ENCODE measurements around the gene ATRNL1.

Gene ATRNL1

GRCh38 chr10:115964827-115965226 lies 871.7 kb downstream of the ATRNL1 start:
- no peak overlapping the region for H3K27ac ChIP-seq (ENCODE audit: low read depth, low read length)
- peaks cover 9% of the 10 kb centered on the region; the same call in 1 of the 2 replicates for H3K4me1 ChIP-seq (ENCODE audit: control insufficient read depth, insufficient read depth, low read length)
- no peaks in the 10 kb centered on the region for H3K27me3 ChIP-seq (ENCODE audit: control insufficient read depth, insufficient read depth, low read length)
- no peak overlapping the region for H3K4me3 ChIP-seq (ENCODE audit: low read depth, low read length)
- H3K9me3 ChIP-seq (ENCODE audit: control insufficient read depth, insufficient read depth, low read depth, low read length), result no peaks in the 10 kb centered on the region
- H3K9ac ChIP-seq (ENCODE audit: low read length), result no peak overlapping the region
- no peaks in the 10 kb centered on the region for H3K36me3 ChIP-seq (ENCODE audit: control insufficient read depth, insufficient read depth, low read length)

GRCh38 chr10:115965376-115965775 lies 872.2 kb downstream of the ATRNL1 start:
- Histone ChIP-seq H3K9me3 (ENCODE audit: control insufficient read depth, insufficient read depth, low read depth, low read length) (no peaks in the 10 kb centered on the region), H3K27me3 (ENCODE audit: control insufficient read depth, insufficient read depth, low read length) (no peaks in the 10 kb centered on the region), H3K27ac (ENCODE audit: low read depth, low read length) (no peak overlapping the region), H3K36me3 (ENCODE audit: control insufficient read depth, insufficient read depth, low read length) (no peaks in the 10 kb centered on the region), H3K9ac (ENCODE audit: low read length) (no peak overlapping the region), H3K4me3 (ENCODE audit: low read depth, low read length) (no peak overlapping the region), H3K4me1 (ENCODE audit: control insufficient read depth, insufficient read depth, low read length) (peaks cover 9% of the 10 kb centered on the region; the same call in 1 of the 2 replicates)

GRCh38 chr10:115968236-115968635 lies 875.1 kb downstream of the ATRNL1 start:
- Histone ChIP-seq H3K9ac (ENCODE audit: low read length) (no peak overlapping the region), H3K36me3 (ENCODE audit: control insufficient read depth, insufficient read depth, low read length) (no peaks in the 10 kb centered on the region), H3K27me3 (ENCODE audit: control insufficient read depth, insufficient read depth, low read length) (peaks cover 3% of the 10 kb centered on the region; the same call in 1 of the 2 replicates), H3K4me1 (ENCODE audit: control insufficient read depth, insufficient read depth, low read length) (peaks cover 9% of the 10 kb centered on the region; the same call in 1 of the 2 replicates), H3K9me3 (ENCODE audit: control insufficient read depth, insufficient read depth, low read depth, low read length) (no peaks in the 10 kb centered on the region), H3K27ac (ENCODE audit: low read depth, low read length) (no peak overlapping the region), H3K4me3 (ENCODE audit: low read depth, low read length) (no peak overlapping the region)

GRCh38 chr10:115969591-115969990 lies 876.4 kb downstream of the ATRNL1 start:
- Histone ChIP-seq H3K36me3 (ENCODE audit: control insufficient read depth, insufficient read depth, low read length) (no peaks in the 10 kb centered on the region), H3K4me1 (ENCODE audit: control insufficient read depth, insufficient read depth, low read length) (0 out of 2 replicates have a peak, but pooled peaks cover 4% of the 10 kb centered on the region), H3K27ac (ENCODE audit: low read depth, low read length) (no peak overlapping the region), H3K9ac (ENCODE audit: low read length) (no peak overlapping the region), H3K27me3 (ENCODE audit: control insufficient read depth, insufficient read depth, low read length) (peaks cover 11% of the 10 kb centered on the region; the same call in 1 of the 2 replicates), H3K9me3 (ENCODE audit: control insufficient read depth, insufficient read depth, low read depth, low read length) (peaks cover 8% of the 10 kb centered on the region), H3K4me3 (ENCODE audit: low read depth, low read length) (no peak overlapping the region)

GRCh38 chr10:115971921-115972320 lies 878.8 kb downstream of the ATRNL1 start:
- Histone ChIP-seq H3K9me3 (ENCODE audit: control insufficient read depth, insufficient read depth, low read depth, low read length) (peaks cover 8% of the 10 kb centered on the region), H3K36me3 (ENCODE audit: control insufficient read depth, insufficient read depth, low read length) (no peaks in the 10 kb centered on the region), H3K27ac (ENCODE audit: low read depth, low read length) (no peak overlapping the region), H3K4me3 (ENCODE audit: low read depth, low read length) (no peak overlapping the region), H3K9ac (ENCODE audit: low read length) (no peak overlapping the region), H3K27me3 (ENCODE audit: control insufficient read depth, insufficient read depth, low read length) (peaks cover 11% of the 10 kb centered on the region; the same call in 1 of the 2 replicates), H3K4me1 (ENCODE audit: control insufficient read depth, insufficient read depth, low read length) (peaks cover 14% of the 10 kb centered on the region; the same call in 1 of the 2 replicates)

GRCh38 chr10:115972426-115972825 lies 879.3 kb downstream of the ATRNL1 start:
- H3K36me3 ChIP-seq (ENCODE audit: control insufficient read depth, insufficient read depth, low read length), result no peaks in the 10 kb centered on the region
- peaks cover 15% of the 10 kb centered on the region; the same call in 1 of the 2 replicates for H3K27me3 ChIP-seq (ENCODE audit: control insufficient read depth, insufficient read depth, low read length)
- H3K4me3 ChIP-seq (ENCODE audit: low read depth, low read length), result no peak overlapping the region
- peaks cover 17% of the 10 kb centered on the region; the same call in 1 of the 2 replicates for H3K4me1 ChIP-seq (ENCODE audit: control insufficient read depth, insufficient read depth, low read length)
- H3K9ac ChIP-seq (ENCODE audit: low read length), result no peak overlapping the region
- H3K27ac ChIP-seq (ENCODE audit: low read depth, low read length), result no peak overlapping the region
- peaks cover 8% of the 10 kb centered on the region for H3K9me3 ChIP-seq (ENCODE audit: control insufficient read depth, insufficient read depth, low read depth, low read length)

- H3K9me3 ChIP-seq (ENCODE audit: control insufficient read depth, insufficient read depth, low read depth, low read length), result peaks cover 8% of the 10 kb centered on the region
- H3K4me1 ChIP-seq (ENCODE audit: control insufficient read depth, insufficient read depth, low read length), result peaks cover 18% of the 10 kb centered on the region; the same call in 1 of the 2 replicates
- no peaks in the 10 kb centered on the region for H3K36me3 ChIP-seq (ENCODE audit: control insufficient read depth, insufficient read depth, low read length)
- H3K27ac ChIP-seq (ENCODE audit: low read depth, low read length), result no peak overlapping the region
- no peak overlapping the region for H3K9ac ChIP-seq (ENCODE audit: low read length)
- no peak overlapping the region for H3K4me3 ChIP-seq (ENCODE audit: low read depth, low read length)
- peaks cover 15% of the 10 kb centered on the region; the same call in 1 of the 2 replicates for H3K27me3 ChIP-seq (ENCODE audit: control insufficient read depth, insufficient read depth, low read length)
Observed at GRCh38 chr10:115974351-115974750, 881.2 kb downstream of the ATRNL1 start.

- Histone ChIP-seq H3K36me3 (ENCODE audit: control insufficient read depth, insufficient read depth, low read length) (no peaks in the 10 kb centered on the region), H3K4me3 (ENCODE audit: low read depth, low read length) (no peak overlapping the region), H3K9ac (ENCODE audit: low read length) (no peak overlapping the region), H3K9me3 (ENCODE audit: control insufficient read depth, insufficient read depth, low read depth, low read length) (peaks cover 8% of the 10 kb centered on the region), H3K27me3 (ENCODE audit: control insufficient read depth, insufficient read depth, low read length) (peaks cover 15% of the 10 kb centered on the region; the same call in 1 of the 2 replicates), H3K27ac (ENCODE audit: low read depth, low read length) (no peak overlapping the region), H3K4me1 (ENCODE audit: control insufficient read depth, insufficient read depth, low read length) (peaks cover 20% of the 10 kb centered on the region; the same call in 1 of the 2 replicates)
Observed at GRCh38 chr10:115974816-115975430, 881.8 kb downstream of the ATRNL1 start.

GRCh38 chr10:115975506-115975905 lies 882.3 kb downstream of the ATRNL1 start:
- H3K9me3 ChIP-seq (ENCODE audit: control insufficient read depth, insufficient read depth, low read depth, low read length), result peaks cover 8% of the 10 kb centered on the region
- H3K4me3 ChIP-seq (ENCODE audit: low read depth, low read length), result no peak overlapping the region
- H3K27ac ChIP-seq (ENCODE audit: low read depth, low read length), result no peak overlapping the region
- H3K36me3 ChIP-seq (ENCODE audit: control insufficient read depth, insufficient read depth, low read length), result no peaks in the 10 kb centered on the region
- H3K4me1 ChIP-seq (ENCODE audit: control insufficient read depth, insufficient read depth, low read length), result peaks cover 20% of the 10 kb centered on the region; the same call in 1 of the 2 replicates
- H3K9ac ChIP-seq (ENCODE audit: low read length), result no peak overlapping the region
- H3K27me3 ChIP-seq (ENCODE audit: control insufficient read depth, insufficient read depth, low read length), result peaks cover 15% of the 10 kb centered on the region; the same call in 1 of the 2 replicates

GRCh38 chr10:115976342-115976741 lies 883.2 kb downstream of the ATRNL1 start:
- Histone ChIP-seq H3K9me3 (ENCODE audit: control insufficient read depth, insufficient read depth, low read depth, low read length) (peaks cover 8% of the 10 kb centered on the region), H3K4me1 (ENCODE audit: control insufficient read depth, insufficient read depth, low read length) (peaks cover 20% of the 10 kb centered on the region; the same call in 1 of the 2 replicates), H3K27me3 (ENCODE audit: control insufficient read depth, insufficient read depth, low read length) (peaks cover 15% of the 10 kb centered on the region; the same call in 1 of the 2 replicates), H3K9ac (ENCODE audit: low read length) (no peak overlapping the region), H3K36me3 (ENCODE audit: control insufficient read depth, insufficient read depth, low read length) (no peaks in the 10 kb centered on the region), H3K27ac (ENCODE audit: low read depth, low read length) (no peak overlapping the region), H3K4me3 (ENCODE audit: low read depth, low read length) (no peak overlapping the region)

- Histone ChIP-seq H3K27ac (ENCODE audit: low read depth, low read length) (no peak overlapping the region), H3K4me3 (ENCODE audit: low read depth, low read length) (no peak overlapping the region), H3K27me3 (ENCODE audit: control insufficient read depth, insufficient read depth, low read length) (peaks cover 12% of the 10 kb centered on the region; the same call in 1 of the 2 replicates), H3K4me1 (ENCODE audit: control insufficient read depth, insufficient read depth, low read length) (peaks cover 20% of the 10 kb centered on the region; the same call in 1 of the 2 replicates), H3K9me3 (ENCODE audit: control insufficient read depth, insufficient read depth, low read depth, low read length) (peaks cover 8% of the 10 kb centered on the region), H3K9ac (ENCODE audit: low read length) (no peak overlapping the region), H3K36me3 (ENCODE audit: control insufficient read depth, insufficient read depth, low read length) (no peaks in the 10 kb centered on the region)
Observed at GRCh38 chr10:115977855-115978254, 884.7 kb downstream of the ATRNL1 start.
